NCI-H146 (cell line): ENCODE results near the gene BLOC1S3.
A peak's percentile ranks its signal among the peaks of the same experiment; 100 is the strongest.

Experiments
- DNase-seq: peaks from one replicate; lab custom pipeline; 2025; lab: John Stamatoyannopoulos, UW

Gene BLOC1S3

DNA sequence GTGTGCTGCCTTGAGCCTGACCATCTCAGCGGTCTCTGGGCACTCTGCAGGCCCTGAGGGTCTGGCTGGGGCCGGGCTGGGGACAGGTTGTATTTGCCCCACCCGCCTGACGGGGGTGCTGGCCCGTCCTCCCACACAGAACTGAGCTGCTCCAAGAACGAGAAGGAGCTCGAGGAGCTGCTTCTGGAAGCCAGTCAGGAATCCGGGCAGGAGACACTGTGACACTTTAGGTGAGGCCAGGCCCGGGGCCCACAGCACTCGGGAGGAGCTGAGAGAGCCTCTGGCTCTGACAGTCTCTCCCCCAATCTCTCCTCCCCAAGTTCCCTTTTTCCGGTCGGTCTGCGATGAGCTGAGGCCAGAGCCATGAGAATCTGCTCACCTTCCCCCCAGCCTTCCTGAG lies 32.3 kb upstream of the BLOC1S3 start:
- DNase-seq, result no peak

DNA sequence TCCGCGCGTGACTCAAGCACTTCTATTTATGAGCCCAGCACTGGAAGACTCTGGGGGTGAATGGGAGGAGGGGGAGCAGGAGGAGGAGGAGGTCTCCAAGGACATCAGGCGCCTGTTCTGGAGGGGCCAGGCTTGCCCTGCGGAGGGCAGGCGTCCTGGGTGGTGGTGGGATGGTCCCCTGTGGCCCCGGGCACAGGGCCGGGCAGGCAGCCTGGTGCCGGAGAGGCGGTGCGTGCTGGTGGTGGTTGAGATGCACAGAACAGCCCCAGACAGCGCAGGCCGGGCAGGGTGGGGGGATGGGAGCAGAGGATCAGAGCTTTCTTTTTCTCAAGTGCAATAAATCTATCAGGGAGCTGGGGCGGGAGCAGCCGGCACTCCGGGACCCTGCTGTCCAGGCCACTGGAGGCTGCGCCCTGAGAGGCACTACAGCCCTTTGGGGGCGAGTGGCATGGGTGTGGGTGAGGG lies 31.8 kb upstream of the BLOC1S3 start:
- no peak for DNase-seq

DNA sequence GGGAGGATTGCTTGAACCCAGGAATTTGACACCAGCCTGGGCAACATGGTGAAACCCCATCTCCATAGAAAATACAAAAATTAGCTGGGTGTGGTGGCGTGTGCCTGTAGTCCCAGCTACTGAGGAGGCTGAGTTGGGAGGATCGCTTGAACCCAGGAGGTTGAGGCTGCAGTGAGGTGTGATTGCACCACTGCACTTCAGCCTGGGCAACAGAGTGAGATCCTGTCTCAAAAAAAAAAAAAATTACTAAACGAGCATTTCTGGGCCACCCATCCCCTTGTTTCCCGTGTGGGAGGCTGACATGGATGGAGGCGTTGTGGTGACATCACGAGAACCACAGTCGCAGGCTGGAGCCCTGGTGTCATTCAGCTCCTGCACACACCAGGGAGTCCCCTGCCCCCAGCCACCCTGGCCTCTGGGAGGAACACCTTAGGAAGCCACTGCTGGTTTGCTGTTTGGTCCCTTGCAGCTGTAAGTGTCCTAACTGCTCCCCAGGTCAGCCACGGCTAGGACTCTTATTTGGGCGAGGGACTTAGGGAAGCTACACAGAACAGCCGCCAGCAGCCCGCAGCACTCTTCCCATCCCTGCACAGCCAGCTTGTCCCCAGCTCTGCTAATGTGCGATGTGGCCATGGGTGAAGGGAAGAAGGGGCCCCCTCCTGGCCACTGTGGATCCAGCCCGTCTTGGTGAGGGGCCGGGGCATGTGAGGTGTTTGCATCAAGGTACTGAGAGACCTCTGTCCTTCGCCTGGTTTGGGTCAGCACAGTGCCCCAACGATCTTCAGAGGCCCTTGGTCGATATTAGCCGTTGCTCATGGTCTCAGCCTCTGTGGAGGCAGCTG lies 30.5 kb upstream of the BLOC1S3 start:
- no peak for DNase-seq

DNA sequence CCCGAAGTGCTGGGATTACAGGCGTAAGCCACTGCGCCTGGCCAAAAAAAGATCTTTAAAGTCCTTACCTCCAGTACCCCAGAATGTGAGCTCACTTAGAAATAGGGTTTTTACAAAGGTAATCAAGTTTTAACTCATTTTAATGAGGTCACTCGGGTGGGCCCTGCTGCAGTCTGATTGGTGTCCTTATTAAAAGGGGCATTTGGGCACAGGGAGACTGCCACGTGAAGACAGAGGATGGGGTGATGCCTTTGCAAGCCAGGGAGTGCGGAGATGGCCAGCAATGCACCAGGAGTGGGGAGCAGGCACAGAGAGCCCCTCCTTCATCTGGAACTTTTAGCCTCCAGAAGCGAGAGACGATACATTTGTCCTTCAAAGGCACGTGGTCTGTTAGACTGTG lies 29.5 kb upstream of the BLOC1S3 start:
- DNase-seq, result no peak

DNA sequence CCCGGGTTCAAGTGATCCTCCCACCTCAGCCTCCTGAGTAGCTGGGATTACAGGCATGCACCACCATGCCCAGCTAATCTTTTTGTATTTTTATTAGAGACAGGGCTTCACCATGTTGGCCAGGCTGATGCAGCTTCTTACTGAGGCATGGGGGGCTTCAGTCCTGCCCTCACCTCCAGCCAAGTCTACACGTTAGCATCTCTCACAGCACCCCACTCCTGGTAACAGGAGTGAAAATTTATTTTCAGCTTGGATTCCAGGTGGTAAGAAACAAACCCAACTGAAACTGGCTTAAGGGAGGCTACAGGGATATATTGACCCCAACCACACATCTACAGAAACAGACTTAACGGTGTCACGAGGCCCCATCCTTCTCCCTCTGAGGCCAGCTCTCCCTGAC lies 28.4 kb upstream of the BLOC1S3 start:
- DNase-seq, result no peak

DNA sequence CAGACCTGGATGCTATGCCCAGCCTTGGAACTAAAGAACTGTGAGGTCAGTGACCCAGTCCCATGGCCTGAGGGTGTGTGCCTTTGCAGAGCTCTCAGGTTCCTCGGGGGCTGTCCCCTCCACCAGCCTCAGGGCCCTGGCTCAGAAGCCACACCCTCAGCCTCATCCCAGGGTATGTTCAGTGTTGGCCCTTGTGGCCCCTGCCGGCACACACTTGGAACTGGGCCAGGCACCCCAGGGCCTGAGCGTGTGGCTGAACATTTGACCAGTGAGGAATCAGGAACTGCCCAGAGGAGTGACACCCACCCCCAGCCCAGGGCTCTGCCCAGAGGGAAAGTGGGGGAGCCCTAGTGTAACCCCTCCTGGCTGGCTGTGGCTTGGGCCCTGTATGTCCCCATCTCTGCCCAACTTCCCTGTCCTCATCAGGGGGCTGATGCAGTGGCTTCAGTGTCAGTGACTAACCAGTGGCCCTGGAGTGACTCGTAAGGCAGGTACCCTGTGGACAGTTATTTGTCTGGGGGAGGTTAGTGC lies 27.8 kb upstream of the BLOC1S3 start:
- peak; percentile 31 for DNase-seq

DNA sequence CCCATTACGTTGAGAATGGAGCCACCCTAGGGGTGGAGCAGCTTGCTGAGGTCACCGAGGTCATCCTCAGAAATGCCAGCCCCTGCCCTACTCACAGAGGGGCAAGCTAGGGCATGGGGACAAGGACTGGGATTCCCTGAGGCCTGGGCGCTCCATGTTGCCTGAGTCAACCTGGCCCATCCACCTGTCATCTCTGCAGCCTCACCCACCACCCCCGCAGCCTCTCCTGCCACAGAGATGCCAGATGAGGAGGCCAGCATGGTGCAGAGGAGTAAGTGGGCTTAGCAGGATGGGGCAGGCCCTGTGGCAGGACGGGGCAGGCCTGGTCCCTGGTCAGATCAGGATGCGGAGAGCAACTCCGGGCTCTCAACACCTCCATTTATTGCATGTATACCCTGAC lies 27.3 kb upstream of the BLOC1S3 start:
- DNase-seq, result no peak

DNA sequence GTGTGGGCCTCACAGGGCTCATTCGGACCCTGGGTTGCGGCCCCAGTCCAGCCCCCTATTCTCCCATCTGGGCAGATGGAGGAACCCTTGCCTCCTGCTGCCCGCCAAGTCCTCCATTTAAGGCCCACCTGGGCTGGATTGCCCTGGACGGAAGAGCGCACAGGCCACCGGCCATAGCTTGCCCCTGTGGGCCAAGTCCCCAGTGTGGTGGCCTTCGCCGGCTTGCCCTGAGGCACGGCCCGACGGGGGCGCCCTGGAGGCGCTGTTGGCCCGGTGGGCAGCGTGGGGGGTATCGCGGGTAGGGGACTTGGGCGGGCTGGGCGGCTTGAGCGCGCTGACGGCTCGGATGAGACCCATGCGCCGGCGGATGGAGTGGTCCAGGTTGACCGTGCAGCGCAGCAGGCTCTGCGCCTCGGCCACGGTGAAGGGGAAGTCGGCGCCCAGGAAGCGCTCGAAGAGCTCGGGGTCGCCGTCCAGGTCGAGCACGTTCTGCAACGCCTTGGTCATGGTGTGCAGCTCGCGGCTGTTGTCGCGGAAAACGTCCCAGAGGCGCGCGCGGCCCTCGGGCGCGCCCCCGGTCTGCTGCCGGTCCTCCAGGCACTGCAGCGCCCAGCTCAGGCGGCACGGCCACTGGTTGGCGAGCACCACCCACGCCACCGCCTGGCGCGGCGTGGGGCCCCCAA lies 26.6 kb upstream of the BLOC1S3 start:
- DNase-seq, result no peak

DNA sequence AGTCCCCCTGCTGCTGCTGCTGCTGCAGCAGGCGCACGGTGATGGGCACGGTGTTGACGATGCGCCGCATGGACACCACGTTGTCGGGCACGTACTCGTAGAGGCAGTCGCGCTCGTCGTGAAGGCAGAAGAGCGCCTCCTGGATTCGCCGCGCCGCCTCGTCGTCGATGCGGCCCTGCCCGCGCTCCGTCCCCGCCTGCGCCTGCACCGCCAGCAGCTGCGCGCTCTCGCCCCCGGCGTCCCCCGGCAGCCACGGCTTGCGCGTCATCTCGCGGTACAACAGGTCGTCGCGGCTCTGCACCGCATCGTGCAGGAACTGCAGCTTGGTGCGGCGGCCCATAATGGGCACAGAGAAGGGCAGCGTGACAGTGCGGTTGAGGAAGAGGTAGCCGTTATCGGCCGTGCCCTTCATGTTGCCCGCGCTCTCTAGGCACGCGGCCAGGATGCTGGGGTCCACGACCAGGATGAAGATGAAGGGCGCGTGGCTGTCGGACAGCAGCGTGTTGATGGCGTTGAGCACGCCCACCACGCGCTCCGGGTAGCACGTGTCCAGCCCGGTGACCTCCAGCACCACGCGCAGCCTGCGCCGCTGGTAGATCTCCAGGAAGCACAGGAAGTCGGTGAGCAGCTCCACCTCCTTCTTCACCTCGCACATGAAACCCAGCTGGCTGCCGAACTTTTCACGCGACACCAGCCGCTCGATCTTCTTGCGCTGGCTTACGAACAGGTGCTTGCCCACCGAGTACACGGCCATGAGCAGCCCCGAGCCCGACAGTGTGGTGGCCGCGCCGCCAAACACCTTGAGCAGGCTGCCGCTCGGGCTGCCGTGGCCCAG lies 25.9 kb upstream of the BLOC1S3 start:
- DNase-seq, result no peak

DNA sequence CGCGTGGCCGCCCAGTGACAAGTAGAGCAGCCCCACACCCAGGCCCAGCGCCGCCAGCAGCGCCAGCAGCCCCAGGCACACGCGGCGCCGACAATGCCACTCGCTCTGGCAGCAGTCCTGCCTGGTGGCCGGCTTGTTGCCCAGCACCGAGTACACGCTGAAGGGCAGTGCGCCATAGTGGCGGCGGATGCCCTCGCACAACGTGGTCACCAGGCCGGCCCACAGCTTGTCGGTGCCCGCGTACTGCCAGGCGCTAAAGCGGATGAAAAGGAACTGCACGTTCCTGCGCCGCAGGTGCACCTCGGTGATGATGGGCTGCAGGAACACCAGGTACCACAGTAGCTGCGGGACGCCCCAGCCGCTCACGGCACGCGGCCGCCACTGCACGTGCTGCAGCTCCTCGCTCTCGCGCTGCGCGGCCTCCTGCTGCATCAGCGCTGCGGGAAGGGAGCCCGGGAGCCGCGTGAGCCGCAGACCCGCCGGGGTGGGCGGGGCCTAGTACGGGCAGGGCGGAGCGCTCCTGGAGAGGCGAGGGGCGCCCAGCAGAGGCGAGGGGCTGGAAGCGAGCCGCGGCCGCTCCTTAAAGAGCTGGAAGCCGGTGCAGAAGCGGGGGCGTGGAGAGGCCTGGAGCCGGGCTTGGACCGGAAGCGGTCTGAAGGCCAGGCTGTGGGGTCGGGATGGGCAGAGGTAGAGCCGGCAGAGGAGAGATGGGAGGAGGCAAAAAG lies 25.1 kb upstream of the BLOC1S3 start:
- DNase-seq, result peak; percentile 22

DNA sequence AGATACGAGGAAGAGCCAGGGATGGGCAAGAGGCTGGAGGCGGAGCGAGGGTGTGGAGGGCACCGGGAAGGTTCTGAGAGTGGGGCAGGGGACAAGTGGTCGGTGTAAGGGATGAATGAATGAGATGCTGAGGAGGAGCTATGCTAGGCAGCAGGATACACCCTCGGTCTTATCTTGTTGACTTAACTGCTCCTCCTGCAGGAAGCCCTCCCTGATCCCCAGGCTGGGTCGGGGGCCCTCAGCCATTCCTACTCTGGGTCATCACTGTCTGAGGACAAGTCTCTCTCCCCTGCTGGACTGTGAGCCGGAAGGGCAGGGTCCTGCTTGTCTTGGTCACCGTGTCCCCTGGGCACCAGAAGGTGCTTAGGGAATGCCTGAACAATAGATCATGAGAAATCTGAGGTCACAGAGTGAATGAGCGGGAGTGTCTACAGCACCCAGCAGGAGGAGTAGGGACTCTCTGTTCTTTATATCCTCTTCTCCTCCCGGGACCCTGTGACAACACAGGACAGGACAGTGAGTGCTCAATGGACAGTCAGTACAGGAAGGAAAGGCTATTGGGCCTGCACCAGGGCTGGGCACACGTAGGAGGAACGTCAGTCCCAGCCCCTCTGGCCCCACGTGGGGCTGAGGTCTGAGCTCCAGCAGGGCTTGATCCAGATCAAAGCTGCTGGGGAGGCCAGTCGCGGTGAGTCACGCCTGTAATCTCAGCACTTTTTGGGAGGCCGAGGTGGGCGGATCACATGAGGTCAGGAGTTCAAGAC lies 24.3 kb upstream of the BLOC1S3 start:
- no peak for DNase-seq

DNA sequence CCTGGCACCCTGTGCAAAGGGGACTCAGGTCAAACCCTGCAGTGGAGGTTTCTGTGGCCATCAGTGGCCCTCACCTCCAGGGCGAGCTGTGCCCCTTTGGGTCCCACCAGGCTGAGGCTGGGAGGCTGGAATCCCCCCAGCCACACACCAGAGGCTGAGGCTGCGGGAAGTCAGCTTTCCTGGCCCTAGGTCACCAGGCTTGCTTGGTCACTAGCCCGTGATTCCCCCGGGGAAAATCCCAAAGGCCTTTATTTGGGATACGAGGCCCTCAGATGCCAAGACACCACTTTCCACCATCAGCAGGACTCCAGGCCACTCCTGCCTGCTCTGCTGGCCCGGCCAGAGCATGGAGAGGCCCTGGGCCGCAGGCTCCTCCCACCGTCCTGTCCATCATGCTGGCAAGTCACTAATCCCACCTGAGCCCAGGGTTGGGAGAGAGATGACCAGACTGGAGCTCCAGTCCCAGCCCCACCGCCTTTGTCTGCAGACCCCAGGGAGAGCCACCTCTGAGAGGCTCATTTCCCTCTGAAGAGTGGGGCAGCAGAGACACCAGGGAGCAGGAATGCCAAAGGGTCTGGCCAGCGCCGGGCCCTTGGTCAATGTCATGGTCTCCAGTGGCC lies 22.5 kb upstream of the BLOC1S3 start:
- no peak for DNase-seq

DNA sequence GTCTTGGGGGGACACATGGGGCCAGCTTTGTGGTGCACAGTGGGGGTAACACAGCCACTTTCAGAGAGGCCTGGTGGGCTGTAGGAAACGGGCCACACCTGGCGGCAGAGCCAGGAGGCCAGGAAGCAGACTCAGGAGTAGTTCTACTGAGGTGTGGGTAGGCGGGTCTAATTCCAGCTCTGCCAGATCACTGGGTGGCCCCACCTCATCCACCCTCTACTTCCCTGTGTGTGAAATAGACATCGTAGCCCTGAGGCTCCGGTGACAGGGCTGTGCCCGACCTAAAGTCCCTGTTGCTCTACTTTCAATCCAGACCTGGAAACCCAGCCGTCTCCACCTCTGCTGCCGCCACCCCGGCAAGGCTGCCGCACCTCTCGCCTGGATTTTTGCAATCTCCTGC lies 21.8 kb upstream of the BLOC1S3 start:
- DNase-seq, result no peak

DNA sequence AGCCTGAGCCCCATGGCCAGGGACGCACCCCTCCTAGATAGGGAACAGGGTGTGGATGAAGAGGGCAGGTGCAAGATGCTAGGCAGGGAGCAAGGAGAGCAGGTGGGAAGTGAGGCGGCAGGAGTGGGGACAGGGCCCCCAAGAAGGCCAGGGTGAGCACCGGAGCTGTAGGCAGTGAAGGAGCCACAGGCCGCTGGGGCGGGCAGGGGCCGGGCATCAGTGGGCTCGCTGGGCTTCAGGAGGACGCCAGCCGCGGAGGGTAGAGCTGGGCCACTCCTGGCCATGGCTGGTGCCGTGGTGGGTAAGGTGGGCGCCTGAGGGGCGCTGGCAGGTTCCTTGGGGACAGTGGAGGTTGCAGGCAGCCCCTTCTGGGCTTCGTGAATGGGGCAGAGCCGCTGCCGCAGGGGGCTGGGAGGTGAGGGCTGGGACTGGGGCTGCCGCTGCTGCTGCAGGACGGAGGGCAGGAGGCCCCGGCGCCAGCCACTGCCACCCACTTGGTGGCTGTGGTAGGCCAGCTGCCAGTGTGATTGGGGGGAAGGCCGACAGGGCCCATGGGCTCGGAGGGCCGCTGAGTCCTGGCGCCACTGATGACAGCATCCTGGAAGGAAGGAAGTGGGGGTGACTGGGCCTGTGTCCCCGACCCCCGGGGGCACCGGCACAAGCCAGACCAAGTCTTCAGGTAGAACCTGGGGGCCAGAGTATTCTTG lies 19.9 kb upstream of the BLOC1S3 start:
- DNase-seq, result no peak

DNA sequence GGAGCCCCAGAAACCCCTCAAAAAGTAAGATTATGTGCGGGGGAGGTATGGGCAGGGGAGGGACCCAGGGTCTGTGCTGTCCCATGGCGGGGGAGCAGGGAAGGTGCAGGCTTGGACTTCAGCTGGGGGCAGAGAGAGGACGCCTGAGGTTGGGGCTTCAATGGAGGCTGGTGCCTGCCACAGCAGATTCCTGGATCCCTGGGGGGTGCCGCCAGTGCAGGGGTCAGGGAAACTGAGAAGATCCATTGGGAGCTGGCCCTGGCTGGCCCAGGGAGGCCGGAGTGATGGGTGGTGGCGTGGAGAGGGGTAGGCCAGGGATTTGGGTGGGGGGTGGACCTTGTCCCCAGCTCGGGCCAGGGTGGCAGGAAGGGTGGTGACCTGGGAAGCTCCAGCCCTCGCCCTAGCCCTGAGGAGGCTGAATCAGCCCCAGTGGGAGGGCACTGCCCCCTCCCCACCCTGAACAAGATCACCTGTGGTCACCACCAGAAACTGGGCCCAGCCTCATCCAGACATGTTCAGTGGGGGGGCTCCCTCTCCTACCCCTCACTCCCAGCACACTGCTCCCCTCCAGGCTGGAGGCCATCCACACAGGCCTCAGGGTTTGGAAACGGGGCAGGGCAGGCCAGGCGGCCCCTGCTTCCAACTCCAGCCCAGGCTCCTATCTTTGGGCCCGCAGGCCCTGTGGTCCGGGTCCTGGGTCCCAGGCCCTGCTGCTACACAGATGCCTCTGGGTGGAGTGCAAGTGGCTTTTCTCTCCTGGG lies 19.2 kb upstream of the BLOC1S3 start:
- no peak for DNase-seq

DNA sequence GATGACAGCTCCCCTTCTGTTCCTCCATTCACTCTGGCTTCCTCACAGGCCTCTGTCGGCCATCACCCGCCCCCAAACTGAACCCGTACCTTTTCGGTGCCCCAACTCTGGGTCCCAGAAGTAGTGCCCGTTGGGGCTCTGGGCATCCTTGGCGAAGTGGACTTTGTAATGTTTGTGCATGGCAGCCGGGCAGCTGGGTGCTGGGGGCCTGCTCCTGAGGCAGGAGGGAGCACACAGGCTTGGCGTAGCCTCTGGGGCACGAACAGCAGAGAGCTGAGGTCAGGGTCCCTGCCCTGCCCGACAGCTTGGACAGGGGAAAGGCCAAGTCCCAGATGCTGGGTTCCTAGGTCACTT lies 18.6 kb upstream of the BLOC1S3 start:
- DNase-seq, result no peak

DNA sequence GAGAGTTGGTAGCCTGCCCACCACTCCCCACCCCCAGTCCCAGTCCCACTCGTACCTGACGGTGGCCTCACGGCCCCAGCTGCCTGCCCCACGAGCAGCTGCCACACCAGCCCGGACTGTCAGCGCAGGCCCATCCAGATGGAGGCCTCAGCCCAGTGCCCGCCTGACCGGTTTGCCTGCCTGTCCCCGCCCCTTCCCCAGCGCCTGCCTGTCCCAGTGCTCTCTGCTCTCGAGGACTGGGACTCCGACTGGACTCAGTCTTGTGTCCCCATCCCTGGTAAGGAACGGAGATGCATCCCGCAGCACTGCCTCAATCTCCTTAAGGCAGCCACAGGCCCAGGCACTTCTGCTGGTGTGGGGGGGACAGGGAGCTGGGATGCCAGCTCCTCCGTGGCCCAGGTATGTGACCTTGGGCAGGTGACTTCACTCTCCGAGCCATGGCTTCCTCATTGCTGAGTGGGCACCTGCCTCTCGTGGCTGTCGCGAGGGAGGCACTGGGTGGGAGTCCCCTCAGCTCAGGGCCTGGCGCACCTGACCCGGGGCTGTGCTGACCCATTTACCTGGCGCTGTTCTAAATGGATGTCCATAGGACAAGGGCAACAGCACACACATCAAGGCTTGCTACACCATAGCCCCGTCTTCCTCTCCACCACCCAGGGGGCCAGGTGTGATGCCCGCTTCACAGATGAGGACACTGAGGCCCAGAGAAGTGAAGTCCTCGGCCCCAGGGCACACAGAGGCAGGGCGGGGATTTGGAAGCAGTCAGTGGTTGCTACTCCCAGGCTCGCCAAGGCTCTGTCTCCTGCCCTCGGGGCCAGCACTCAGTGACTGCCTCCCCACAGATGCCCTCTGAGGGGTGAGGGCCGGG lies 17.5 kb upstream of the BLOC1S3 start, which contains the start of gene NKPD1:
Gene NKPD1, minus strand, starts transcription at position 113 of the 868 bp plus-strand sequence. CDS start 832 bp downstream, outside the sequence.
- peak; percentile 20 for DNase-seq
